H1 (cell line): ENCODE data around the gene MAP2K5. TPM values are rescaled to one million over a fixed set of nuclear protein-coding genes. Genes with fewer than 3 reads are reported as not detected.

ENCODE experiments used
- CTCF ChIA-PET: fragments of 300-600 bp; sonication (Branson Sonifier 250); formaldehyde crosslinking; loops from one replicate; lab custom pipeline; 2021; ENCODE audit not compliant: partially characterized antibody; lab: Charles Lee
- POLR2A ChIA-PET: fragments of 300-600 bp; sonication (Branson Sonifier 250); formaldehyde crosslinking; loops from one replicate; lab custom pipeline; 2021; ENCODE audit warnings: inconsistent platforms; ENCODE audit not compliant: partially characterized antibody; lab: Charles Lee
- DNase-seq, 2 experiments: peaks; one replicate each; pipeline versions ENCODE4 v3.0.0 to v3.0.0-alpha.2; 2010 to 2022; ENCODE audit warnings: low spot score in 2 of 2, low read depth in 1 of 2, mixed read lengths in 1 of 2
- FAIRE-seq: peaks from 2 replicates; lab custom pipeline; 2011; peaks lifted over from hg19 to GRCh38; lab: Jason Lieb, UNC
- H2AFZ ChIP-seq: 2 replicates; pipeline ENCODE4 v1.8.1; 2012; ENCODE audit warnings: low read length, inconsistent platforms
- H2AK5ac ChIP-seq: 2 replicates; pipeline ENCODE4 v1.6.1; 2013; ENCODE audit warnings: low read depth, low read length
- H2BK120ac ChIP-seq: replicated peaks from 2 replicates; pipeline ENCODE3; 2013; ENCODE audit warnings: low read depth, low read length, inconsistent platforms
- H2BK12ac ChIP-seq: 2 replicates; pipeline ENCODE4 v1.6.1; 2013; ENCODE audit warnings: low read depth, low read length
- H2BK15ac ChIP-seq: 2 replicates; pipeline ENCODE4 v1.6.1; 2013; ENCODE audit warnings: low read length
- H2BK20ac ChIP-seq: 2 replicates; pipeline ENCODE4 v1.6.1; 2013; ENCODE audit warnings: low read length
- H2BK5ac ChIP-seq: 2 replicates; pipeline ENCODE4 v1.6.1; 2013; ENCODE audit warnings: low read depth, low read length
- H3K14ac ChIP-seq: 2 replicates; pipeline ENCODE4 v1.6.1; 2013; ENCODE audit warnings: inconsistent platforms; ENCODE audit not compliant: insufficient read length
- H3K18ac ChIP-seq: 2 replicates; pipeline ENCODE4 v1.6.1; 2013; ENCODE audit warnings: low read length; ENCODE audit errors: extremely low read depth
- H3K23ac ChIP-seq: 2 replicates; pipeline ENCODE4 v1.6.1; 2013; ENCODE audit warnings: inconsistent platforms; ENCODE audit not compliant: insufficient read length
- H3K23me2 ChIP-seq: 2 replicates; pipeline ENCODE4 v1.6.1; 2013; ENCODE audit warnings: low read depth, low read length
- H3K27ac ChIP-seq: 2 replicates; pipeline ENCODE4 v1.6.1; 2011; ENCODE audit warnings: low read depth, low read length, inconsistent platforms
- H3K27me3 ChIP-seq, 4 experiments: replicated peaks in 1 of 4; 1 replicate in 1 of 4; 2 replicates in 3 of 4; pipeline versions ENCODE4 v1.6.1 to v1.8.1; 2011 to 2013; ENCODE audit warnings: low read length in 3 of 4, mild to moderate bottlenecking in 3 of 4, inconsistent platforms in 2 of 4, mixed read lengths in 2 of 4, moderate library complexity in 1 of 4; ENCODE audit not compliant: control insufficient read depth in 3 of 4, insufficient read depth in 3 of 4; ENCODE audit errors: extremely low read depth in 1 of 4
- H3K36me3 ChIP-seq, 4 experiments: 2 replicates each; pipeline versions ENCODE4 v1.6.1 to v1.8.1; 2011 to 2013; ENCODE audit warnings: mild to moderate bottlenecking in 4 of 4, low read length in 3 of 4, moderate library complexity in 2 of 4, control low read depth in 1 of 4, inconsistent platforms in 1 of 4; ENCODE audit not compliant: insufficient read depth in 4 of 4, control insufficient read depth in 2 of 4
- H3K4ac ChIP-seq: replicated peaks from 2 replicates; pipeline ENCODE3; 2013; ENCODE audit warnings: low read length, low read depth, mixed read lengths, inconsistent platforms; ENCODE audit not compliant: insufficient read length
- H3K4me1 ChIP-seq, 4 experiments: replicated peaks in 1 of 4; 1 replicate in 1 of 4; 2 replicates in 3 of 4; pipeline versions ENCODE4 v1.6.1 to v1.8.1; 2011 to 2013; ENCODE audit warnings: low read length in 3 of 4, inconsistent platforms in 2 of 4, mixed read lengths in 1 of 4; ENCODE audit not compliant: insufficient read depth in 4 of 4, control insufficient read depth in 3 of 4
- H3K4me2 ChIP-seq, 2 experiments: 2 replicates each; pipeline versions ENCODE4 v1.6.1 to v1.8.1; 2011 to 2013; ENCODE audit warnings: low read depth in 2 of 2, low read length in 2 of 2, control low read depth in 1 of 2, inconsistent platforms in 1 of 2, mild to moderate bottlenecking in 1 of 2; ENCODE audit not compliant: insufficient read depth in 1 of 2
- H3K4me3 ChIP-seq, 4 experiments: fragments of 200-600, 300-600 bp in 1 of 4; sonication (generic), shearing (Covaris generic), sonication (Bioruptor Twin) in 1 of 4; 2 replicates each; pipeline versions ENCODE4 v1.5.1 to v1.8.1; 2011 to 2016; ENCODE audit warnings: low read length in 4 of 4, low read depth in 3 of 4, control low read depth in 2 of 4, inconsistent platforms in 2 of 4, mild to moderate bottlenecking in 2 of 4, mixed read lengths in 1 of 4, moderate library complexity in 1 of 4; ENCODE audit not compliant: insufficient read depth in 2 of 4; ENCODE audit errors: extremely low read depth in 1 of 4
- H3K56ac ChIP-seq: replicated peaks from 2 replicates; pipeline ENCODE3; 2013; ENCODE audit warnings: low read depth, mild to moderate bottlenecking, mixed read lengths, low read length, inconsistent platforms; ENCODE audit not compliant: insufficient read length
- H3K79me1 ChIP-seq: 2 replicates; pipeline ENCODE4 v1.6.1; 2013; ENCODE audit warnings: low read depth, low read length, control low read depth
- H3K79me2 ChIP-seq, 2 experiments: 2 replicates each; pipeline versions ENCODE4 v1.6.1 to v1.8.1; 2012 to 2013; ENCODE audit warnings: low read length in 2 of 2, mild to moderate bottlenecking in 2 of 2, inconsistent platforms in 1 of 2; ENCODE audit not compliant: insufficient read depth in 2 of 2, control insufficient read depth in 1 of 2
- H3K9ac ChIP-seq, 4 experiments: replicated peaks in 1 of 4; 1 replicate in 1 of 4; 2 replicates in 3 of 4; pipeline versions ENCODE4 v1.6.1 to v1.8.1; 2011 to 2013; ENCODE audit warnings: low read depth in 3 of 4, low read length in 3 of 4, control low read depth in 2 of 4, mild to moderate bottlenecking in 2 of 4, moderate library complexity in 2 of 4, inconsistent platforms in 1 of 4; ENCODE audit errors: extremely low read depth in 1 of 4
- H3K9me3 ChIP-seq, 2 experiments: 2 replicates each; pipeline versions ENCODE4 v1.6.1 to v1.8.1; 2012 to 2013; ENCODE audit warnings: mild to moderate bottlenecking in 2 of 2, moderate library complexity in 2 of 2, control low read depth in 1 of 2, inconsistent platforms in 1 of 2, low read depth in 1 of 2, low read length in 1 of 2, mixed read lengths in 1 of 2; ENCODE audit not compliant: insufficient read depth in 2 of 2
- H4K20me1 ChIP-seq, 2 experiments: replicated peaks in 1 of 2; 2 replicates each; pipeline versions ENCODE3 to v1.8.1; 2011 to 2013; ENCODE audit warnings: inconsistent platforms in 2 of 2, low read length in 2 of 2, mild to moderate bottlenecking in 1 of 2; ENCODE audit not compliant: insufficient read depth in 2 of 2, control insufficient read depth in 1 of 2
- H4K5ac ChIP-seq: 2 replicates; pipeline ENCODE4 v1.6.1; 2013; ENCODE audit warnings: low read length, low read depth, mixed read lengths, inconsistent platforms; ENCODE audit not compliant: insufficient read length
- H4K8ac ChIP-seq: 2 replicates; pipeline ENCODE4 v1.8.0; 2013; ENCODE audit warnings: mild to moderate bottlenecking, moderate library complexity, low read length, inconsistent platforms; ENCODE audit not compliant: insufficient read depth; ENCODE audit errors: extremely low read depth
- H4K91ac ChIP-seq: replicated peaks from 2 replicates; pipeline ENCODE3; 2013; ENCODE audit warnings: low read length, mixed read lengths, inconsistent platforms; ENCODE audit not compliant: insufficient read length
- EGR1 ChIP-seq: IDR thresholded peaks from 2 replicates; pipeline ENCODE4 v1.6.1; 2011; ENCODE audit warnings: low read depth, low read length, borderline replicate concordance
- WGBS, 2 experiments: shearing (Covaris generic) in 1 of 2; methylation state at CpG; one replicate each; pipeline versions ENCODE4 v1.1.6 to v1.1.7; 2013 to 2015; ENCODE audit warnings: low lambda C conversion rate in 2 of 2, mixed read lengths in 2 of 2, inconsistent platforms in 1 of 2, low coverage in 1 of 2, missing lambda C conversion rate in 1 of 2; ENCODE audit not compliant: insufficient replicate concordance in 2 of 2, insufficient coverage in 1 of 2, insufficient read length in 1 of 2; ENCODE audit errors: extremely low coverage in 1 of 2, missing lambda C conversion rate in 1 of 2; 5-methylcytosine and 5-hydroxymethylcytosine counted together
- polyA plus RNA-seq, 7 experiments: library from polyadenylated mRNA; depleted of rRNA in 3 of 7; stranded (reverse) in 5 of 7; unstranded in 2 of 7; fragments of >200 nt in 5 of 7; fragments of 200-250 nt in 2 of 7; gene quantifications; 1 replicate in 5 of 7; 2 replicates in 1 of 7; 4 replicates in 1 of 7; pipeline versions ENCODE4 v1.2.1 to v1.2.3, GENCODE V29; 2011 to 2013; ENCODE audit warnings: missing spikeins in 2 of 7, mixed read lengths in 2 of 7
- total RNA-seq: library from RNA; stranded (reverse); fragmentation: NEBNext Ultra II Directional; extraction: Animal tissue kit (Norgen Biotek cat#: 25700); gene quantifications from 2 replicates; pipeline ENCODE4 v1.2.1, GENCODE V29; 2021

Gene MAP2K5
- total and polyA plus RNA-seq, 2 of the 8 experiments (the other 6 are each of a cell fraction or from before 2014, with no cell fraction given) = 4.4 to 15.8 TPM

- no peaks in the 10 kb centered on the region for H3K9me3 ChIP-seq
- 27% methylated on average over 8 of the region's 8 CpGs; no CpG with 5 or more reads in 1 of the 2 experiments for WGBS, 2 experiments
- H4K20me1 ChIP-seq = peaks cover 0 to 7% of the 10 kb centered on the region in 2 experiments
- no peaks in the 10 kb centered on the region for H3K36me3 ChIP-seq
- no peak overlapping the region for H4K91ac ChIP-seq
- H3K4me1 ChIP-seq = peaks cover 15 to 27% (median 21%) of the 10 kb centered on the region in 4 experiments; a peak in 6 of 7 replicates
- H4K8ac ChIP-seq = no peak overlapping the region
- ChIA-PET POLR2A (interaction anchor here (1.2 to 1.3 kb wide), 2 partner anchors 14 to 16 kb away, joined by 3 to 5 read pairs; no protein-coding TSS in a partner anchor), CTCF (interaction anchor here (1.0 to 3.7 kb wide), 11 partner anchors 9 to 540 kb away, joined by 3 to 12 read pairs (median 4); partner anchors contain the start of genes PIAS1 and SKOR1)
- H2BK20ac ChIP-seq = peak overlapping the region; percentile 40; the same call in 1 of the 2 replicates
- H3K4ac ChIP-seq = no peak overlapping the region
- no peak overlapping the region for H3K56ac ChIP-seq
- no peak overlapping the region for H3K18ac ChIP-seq
- H3K23ac ChIP-seq = no peak overlapping the region
- H3K4me3 ChIP-seq = peak overlapping the region in 3 of 4 experiments; percentile 39 to 63 (median 52); a peak in 6 of 8 replicates
- H2AK5ac ChIP-seq = no peak overlapping the region
- H3K14ac ChIP-seq = no peak overlapping the region
- no peaks in the 10 kb centered on the region for H3K79me2 ChIP-seq
- H2BK5ac ChIP-seq = no peak overlapping the region
- H2BK12ac ChIP-seq = no peak overlapping the region
- peaks cover 52 to 81% (median 74%) of the 10 kb centered on the region in 4 experiments for H3K27me3 ChIP-seq
- H3K23me2 ChIP-seq = peaks cover 30% of the 10 kb centered on the region
- H4K5ac ChIP-seq = no peak overlapping the region
- no peak overlapping the region for H3K9ac ChIP-seq
- no peak overlapping the region for H2BK15ac ChIP-seq
- peak overlapping the region; percentile 46 to 85; a peak in 3 of 4 replicates for H3K4me2 ChIP-seq
- no peak overlapping the region for H2AFZ ChIP-seq
- no peaks in the 10 kb centered on the region for H3K79me1 ChIP-seq
- no peak overlapping the region for H2BK120ac ChIP-seq
- FAIRE-seq (no peak), DNase-seq (peak in 1 of 2 experiments; percentile 77)
- no peak overlapping the region for H3K27ac ChIP-seq
- no peak for TF ChIP-seq EGR1
Observed at GRCh38 chr15:67836477-67836876, 294.0 kb downstream of the MAP2K5 start.
